Motor neuron (in vitro differentiated cells): ENCODE results near the gene ZNF182. TPM values are rescaled to one million over a fixed set of nuclear protein-coding genes. Genes with fewer than 3 reads are reported as not detected.
"Not testable (repeated sequence)": the region's sequence is repeated elsewhere in the genome, so short reads cannot be mapped to it uniquely, and the experiment has no call there.

Source experiments
- ATAC-seq, 8 experiments: fragments of 200-7000 bp; cut with Tn5 transposase; replicated peaks in 6 of 8; 2 replicates each; pipeline ENCODE4 v1.8.0; 2021; ENCODE audit warnings: mild to moderate bottlenecking in 8 of 8, moderate library complexity in 8 of 8
- H3K27ac ChIP-seq, 2 donors: fragments of 250-450 bp; sonication (Bioruptor Pico); 2 replicates each; pipeline ENCODE4 v1.9.0; 2021; ENCODE audit warnings: antibody characterized with exemption in 2 of 2, mild to moderate bottlenecking in 2 of 2, moderate library complexity in 1 of 2
- H3K4me1 ChIP-seq, 2 donors: fragments of 250-450 bp; sonication (Bioruptor Pico); replicated peaks in 1 of 2; 2 replicates each; pipeline ENCODE4 v1.6.1; 2021; ENCODE audit warnings: antibody characterized with exemption in 2 of 2, mild to moderate bottlenecking in 2 of 2, moderate library complexity in 1 of 2
- H3K4me3 ChIP-seq, 5 donors: fragments of 250-450 bp; sonication (Bioruptor Pico); 2 replicates each; pipeline ENCODE4 v1.9.0; 2021; ENCODE audit warnings: antibody characterized with exemption in 5 of 5, mild to moderate bottlenecking in 5 of 5, moderate library complexity in 4 of 5
- WGBS, 10 experiments: fragments of 450-650 bp; shearing (Covaris generic); methylation state at CpG; one replicate each; pipeline ENCODE4 v1.0.0; 2022; 5-methylcytosine and 5-hydroxymethylcytosine counted together
- in situ Hi-C, 9 experiments: fragments of 400-800 bp; cut with MboI; loops; one replicate each; pipeline ENCODE4 v1.15.0; 2021; ENCODE audit warnings: low sequenced_read_pairs in 9 of 9, low pct_unique_long_range_greater_than_20kb in 2 of 9; ENCODE audit not compliant: unreplicated experiment in 9 of 9
- total RNA-seq, 8 experiments: library from RNA; unstranded; fragments of 300-600 nt; gene quantifications; 2 replicates each; pipeline versions ENCODE4 v1.2.3 to v1.2.4, GENCODE V29; 2022

ZNF182 gene
- total RNA-seq, 8 experiments from 2014 or later: 3.2 to 7.8 (median 5.6) TPM

DNA sequence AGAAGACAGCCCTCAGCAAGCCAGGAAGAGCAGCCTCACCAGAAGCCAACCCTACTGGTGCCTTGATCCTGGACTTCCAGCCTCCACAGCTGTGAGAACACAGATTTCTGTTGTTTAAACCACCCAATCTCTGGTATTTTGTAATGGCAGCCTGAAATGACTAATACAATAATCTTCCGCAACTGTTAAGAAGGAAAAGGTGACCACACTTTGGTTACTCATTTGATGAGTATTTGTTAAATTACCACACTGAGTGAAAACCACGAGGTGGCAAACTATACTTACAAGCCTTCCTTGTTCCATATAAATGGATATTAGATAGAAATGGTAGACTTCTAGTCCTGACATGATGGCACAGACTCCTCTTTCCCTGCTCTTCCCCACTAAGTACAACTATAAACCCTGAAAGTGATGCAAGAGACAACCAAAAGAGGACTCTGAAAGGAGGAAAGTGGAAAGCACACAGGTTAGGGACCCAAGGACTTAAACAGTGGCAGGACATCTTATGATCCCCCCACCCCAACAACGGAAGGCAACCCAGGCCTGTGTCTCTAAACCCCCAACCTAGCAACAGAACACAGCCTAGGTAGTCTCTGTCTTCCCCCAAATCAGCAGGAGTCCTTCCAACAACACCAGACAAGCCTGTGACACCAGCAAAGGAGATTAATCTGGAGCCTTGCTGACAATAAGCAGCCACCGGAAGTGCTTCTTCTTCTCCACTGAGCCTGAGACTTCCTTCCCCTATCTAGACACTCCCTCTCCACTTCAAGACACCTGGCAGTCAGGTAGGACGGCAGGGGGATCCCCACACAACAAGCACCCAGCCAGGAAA, 12.3 kb downstream of the ZNF182 start:
- Histone ChIP-seq H3K4me1 (no peaks in the 10 kb centered on the region), H3K27ac (no peak overlapping the region), H3K4me3 (no peak overlapping the region)
- 17 to 100% (median 100%) methylated on average over 1 to 3 of the region's 5 CpGs; no CpG with 5 or more reads in 5 of the 10 experiments for WGBS, 10 experiments
- no peak for ATAC-seq
- in situ Hi-C loops: no loop called here

DNA sequence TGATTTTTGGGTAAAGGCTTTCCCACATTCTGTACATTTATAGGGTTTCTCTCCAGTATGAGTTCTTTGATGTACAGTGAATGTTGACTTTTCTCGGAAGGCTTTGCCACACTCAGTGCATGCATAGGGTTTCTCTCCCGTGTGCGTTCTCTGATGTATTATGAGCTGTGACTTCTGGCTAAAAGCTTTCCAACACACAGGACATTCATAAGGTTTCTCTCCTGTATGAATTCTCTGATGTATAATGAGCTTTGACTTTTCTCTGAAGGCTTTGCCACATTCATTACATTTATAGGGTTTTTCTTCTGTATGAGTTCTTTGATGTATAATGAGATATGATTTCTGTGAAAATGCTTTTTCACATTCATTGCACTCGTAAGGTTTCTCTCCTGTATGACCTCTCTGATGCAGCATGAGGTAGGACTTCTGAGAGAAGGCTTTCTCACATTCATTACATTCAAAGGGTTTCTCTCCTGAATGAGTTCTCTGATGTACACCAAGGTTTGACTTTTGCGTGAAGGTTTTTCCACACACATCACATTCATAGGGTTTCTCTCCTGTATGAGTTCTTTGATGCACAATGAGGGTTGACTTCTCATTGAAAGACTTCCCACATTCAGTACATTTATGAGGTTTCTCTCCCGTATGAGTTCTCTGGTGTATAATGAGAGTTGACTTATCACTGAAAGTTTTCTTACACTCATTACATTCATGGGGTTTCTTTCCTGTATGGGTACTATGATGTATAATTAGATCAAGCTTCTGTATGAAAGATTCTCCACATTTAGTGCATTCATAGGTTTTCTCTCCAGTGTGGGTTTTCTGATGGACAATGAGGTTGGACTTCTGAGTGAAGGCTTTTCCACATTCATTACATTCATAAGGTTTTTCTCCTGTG, 27.3 kb downstream of the ZNF182 start:
- ATAC-seq: no peak
- WGBS, 10 experiments: 66 to 100% (median 94%) methylated on average over 1 to 6 of the region's 6 CpGs; no CpG with 5 or more reads in 4 of the 10 experiments
- Histone ChIP-seq H3K4me3 (no peak overlapping the region), H3K4me1 (no peaks in the 10 kb centered on the region), H3K27ac (no peak overlapping the region)
- in situ Hi-C loops: no loop called here

DNA sequence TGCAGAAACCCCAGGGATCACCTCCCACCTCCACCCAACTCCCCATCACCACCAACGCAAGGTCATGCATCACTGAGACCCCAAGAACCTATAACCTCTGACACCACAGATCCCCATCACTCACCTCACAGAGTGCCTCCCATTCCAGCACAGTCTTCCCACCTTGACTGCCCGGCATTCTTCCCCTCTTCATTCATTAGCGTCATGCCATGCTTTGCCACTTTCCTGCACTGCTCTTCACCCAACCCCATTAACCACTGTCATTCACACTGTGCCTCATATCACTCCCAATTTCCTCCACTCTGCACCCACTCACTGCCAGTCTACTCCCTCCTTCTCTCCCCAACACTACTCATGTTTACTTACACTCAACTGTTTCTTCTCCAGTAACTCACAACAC, 30.6 kb downstream of the ZNF182 start:
- WGBS, 10 experiments: 82 to 100% (median 97%) methylated on average over 1 to 3 of the region's 3 CpGs; no CpG with 5 or more reads in 6 of the 10 experiments
- no peak for ATAC-seq
- no peaks in the 10 kb centered on the region for H3K4me1 ChIP-seq
- in situ Hi-C loops: no loop called here
- no peak overlapping the region for H3K4me3 ChIP-seq
- no peak overlapping the region for H3K27ac ChIP-seq

DNA sequence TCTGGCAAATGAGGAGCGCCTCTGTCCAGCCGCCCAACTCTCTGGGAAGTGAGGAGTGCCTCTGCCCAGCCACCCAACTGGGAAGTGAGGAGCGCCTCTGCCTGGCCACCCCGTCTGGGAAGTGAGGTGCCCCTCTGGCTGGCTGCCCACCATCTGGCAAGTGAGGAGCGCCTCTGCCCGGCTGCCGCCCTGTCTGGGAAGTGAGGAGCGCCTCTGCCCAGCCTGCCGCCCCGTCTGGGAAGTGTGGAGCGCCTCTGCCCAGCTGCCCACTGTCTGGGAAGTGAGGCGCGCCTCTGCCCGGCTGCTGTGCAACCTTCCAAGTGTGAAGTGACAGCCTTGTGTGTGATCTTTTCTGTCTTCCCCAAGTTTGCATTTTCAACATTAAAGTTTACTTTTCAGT, 38.3 kb downstream of the ZNF182 start:
- in situ Hi-C loops, ATAC-seq, H3K4me1 ChIP-seq, H3K27ac ChIP-seq, H3K4me3 ChIP-seq: not testable (repeated sequence)
- 70 to 100% methylated on average over 3 to 4 of the region's 14 CpGs; no CpG with 5 or more reads in 8 of the 10 experiments for WGBS, 10 experiments

DNA sequence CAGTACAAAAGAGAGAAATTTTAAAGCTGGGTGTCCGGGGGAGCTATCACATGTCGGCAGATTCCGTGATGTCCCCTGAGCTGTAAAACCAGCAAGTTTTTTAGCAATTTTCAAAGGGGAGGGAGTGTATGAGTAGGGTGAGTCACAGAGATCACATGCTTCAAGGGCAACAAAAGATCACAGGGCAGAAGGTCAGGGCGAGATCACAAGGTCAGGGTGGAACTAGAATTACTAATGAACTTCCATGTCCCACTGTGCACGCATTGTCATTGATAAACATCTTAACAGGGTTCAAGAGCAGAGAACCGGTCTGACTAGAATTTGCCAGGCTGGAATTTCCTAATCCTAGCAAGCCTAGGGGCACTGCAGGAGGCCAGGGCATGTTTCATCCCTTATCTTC, 42.0 kb downstream of the ZNF182 start:
- H3K4me3 ChIP-seq, H3K4me1 ChIP-seq, in situ Hi-C loops, ATAC-seq, H3K27ac ChIP-seq: not testable (repeated sequence)
- WGBS, 10 experiments: 26 to 60% (median 36%) methylated on average over 1 to 5 of the region's 6 CpGs; no CpG with 5 or more reads in 7 of the 10 experiments

DNA sequence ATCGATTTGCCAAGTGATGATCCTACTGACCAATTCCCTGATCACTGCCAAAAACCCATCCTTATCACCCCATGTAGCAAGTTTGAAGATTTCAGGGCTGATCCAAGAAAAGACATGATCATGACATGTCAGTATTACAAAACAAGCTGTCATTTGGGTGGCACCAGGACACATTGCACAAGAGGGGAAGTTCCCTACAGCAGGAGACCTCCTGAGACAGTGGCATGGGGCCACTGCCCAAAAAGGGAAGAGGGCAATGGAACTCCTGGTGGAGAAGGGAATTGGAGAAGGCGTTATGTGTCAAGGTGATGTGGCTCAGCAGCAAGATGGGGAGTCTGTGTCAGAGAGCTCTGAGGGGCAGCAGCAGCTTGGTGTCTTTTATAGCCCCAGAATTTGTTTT, 43.4 kb downstream of the ZNF182 start:
- no peak for ATAC-seq
- Histone ChIP-seq H3K4me3 (no peak overlapping the region), H3K27ac (no peak overlapping the region), H3K4me1 (no peaks in the 10 kb centered on the region)
- WGBS, 10 experiments: 20 to 40% methylated on average over 1 of the region's 2 CpGs; no CpG with 5 or more reads in 8 of the 10 experiments
- in situ Hi-C loops: no loop called here

DNA sequence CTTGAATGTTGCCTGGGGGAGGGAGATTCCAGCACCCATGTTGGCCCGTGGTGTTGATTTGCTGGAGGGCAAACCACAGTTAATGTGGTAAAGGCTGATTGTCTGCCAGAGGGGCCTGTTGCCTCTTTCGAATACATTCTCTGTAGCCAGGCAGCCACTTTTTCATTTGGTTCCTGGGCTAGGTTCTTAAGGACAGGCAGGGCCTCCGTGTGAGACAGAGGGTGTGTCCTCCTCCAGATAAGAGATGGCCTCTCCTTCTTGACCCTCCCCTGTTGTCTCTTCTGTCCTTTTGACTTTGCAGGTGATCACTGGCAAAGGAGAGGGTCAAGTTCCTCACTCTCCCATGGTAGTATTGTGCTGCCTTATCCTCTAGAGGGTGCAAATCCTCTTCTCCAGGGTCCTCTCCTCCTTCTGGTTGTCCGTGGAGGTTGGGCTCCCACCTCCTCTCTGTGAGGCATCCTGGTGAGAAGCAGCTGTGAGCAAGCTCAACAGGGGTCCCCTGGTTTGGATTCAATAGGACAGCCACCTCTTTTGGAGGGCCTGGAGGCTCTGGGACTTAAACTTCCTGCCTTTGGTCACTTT, 44.9 kb downstream of the ZNF182 start:
- ATAC-seq: peak in 3 of 8 experiments; percentile 46 to 78 (median 63)
- H3K4me1 ChIP-seq: no peaks in the 10 kb centered on the region
- in situ Hi-C loops: no loop called here

DNA sequence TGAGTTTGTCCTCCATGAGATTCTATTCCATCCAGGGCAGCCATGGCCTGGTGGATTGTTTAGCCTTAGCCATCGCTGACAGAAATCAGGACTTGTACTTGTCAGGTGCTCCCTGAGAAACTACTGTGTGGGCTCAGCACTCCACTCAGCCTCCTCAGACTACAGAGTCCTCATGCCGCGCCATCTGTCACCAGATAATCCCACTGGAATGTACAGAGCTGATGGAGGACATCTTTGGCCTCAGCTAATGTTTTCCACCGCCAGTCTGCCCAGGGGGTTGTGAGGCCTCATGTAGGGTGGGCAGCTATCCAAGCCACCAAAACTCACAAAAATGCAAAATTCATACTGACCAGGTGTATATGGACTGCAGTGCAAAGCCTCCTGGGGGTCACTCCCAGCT, 45.6 kb downstream of the ZNF182 start:
- H3K27ac ChIP-seq, ATAC-seq, H3K4me1 ChIP-seq, H3K4me3 ChIP-seq, in situ Hi-C loops: not testable (repeated sequence)
- 80 to 100% (median 100%) methylated on average over 1 of the region's 4 CpGs; no CpG with 5 or more reads in 7 of the 10 experiments for WGBS, 10 experiments

More for the DNA sequence above, 44.9 kb downstream of the ZNF182 start:
- Histone ChIP-seq H3K27ac (no peak overlapping the region), H3K4me3 (no peak overlapping the region)
- WGBS, 10 experiments: 70% methylated on average over 2 of the region's 4 CpGs; no CpG with 5 or more reads in 9 of the 10 experiments

DNA sequence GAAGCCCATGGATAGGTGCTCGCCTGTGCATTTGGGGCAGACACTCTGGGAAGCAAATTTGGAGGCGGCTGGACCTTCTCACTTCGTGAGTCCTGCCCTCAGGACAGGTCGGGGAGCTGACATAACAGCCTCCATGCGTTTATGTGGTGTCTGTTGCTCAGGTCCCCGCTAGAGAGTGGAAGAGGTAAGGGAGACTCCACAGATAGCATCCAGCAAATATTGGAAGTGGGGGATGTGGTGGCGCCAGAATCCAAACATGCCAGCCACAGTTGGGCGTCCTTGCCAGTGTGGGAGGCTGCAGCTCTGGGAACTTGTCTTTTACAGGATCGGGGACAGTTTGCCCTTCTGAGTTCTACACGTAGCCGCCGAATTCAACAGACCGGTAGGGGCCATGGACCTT, 47.8 kb downstream of the ZNF182 start:
- no peak for ATAC-seq
- Histone ChIP-seq H3K4me3 (no peak overlapping the region), H3K4me1 (no peaks in the 10 kb centered on the region), H3K27ac (no peak overlapping the region)
- WGBS, 10 experiments: 76 to 80% (median 78%) methylated on average over 1 to 5 of the region's 13 CpGs; no CpG with 5 or more reads in 7 of the 10 experiments
- in situ Hi-C loops: no loop called here

DNA sequence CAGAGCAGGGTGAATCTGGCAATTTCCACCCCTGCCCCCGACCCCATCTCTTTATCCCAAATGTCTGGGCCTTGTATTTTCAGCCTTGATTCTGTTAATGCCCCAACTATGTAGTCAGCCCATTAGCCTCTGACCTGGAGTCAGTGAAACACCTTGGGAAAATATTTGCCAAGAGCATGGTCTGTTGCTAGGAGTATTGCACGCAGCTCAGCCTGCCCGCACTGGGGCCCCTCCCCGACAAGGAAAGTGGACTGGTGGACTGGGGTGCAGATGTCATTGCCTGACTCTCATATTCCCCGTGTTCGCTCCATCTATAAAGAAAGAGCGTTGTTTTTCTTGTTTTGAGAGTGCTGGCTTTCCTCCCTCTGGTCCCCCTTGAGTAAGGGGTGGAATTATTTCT, 48.5 kb downstream of the ZNF182 start:
- H3K4me1 ChIP-seq, H3K4me3 ChIP-seq, H3K27ac ChIP-seq, ATAC-seq, in situ Hi-C loops: not testable (repeated sequence)
- WGBS, 10 experiments: no CpG with 5 or more reads among the region's 7 CpGs

DNA sequence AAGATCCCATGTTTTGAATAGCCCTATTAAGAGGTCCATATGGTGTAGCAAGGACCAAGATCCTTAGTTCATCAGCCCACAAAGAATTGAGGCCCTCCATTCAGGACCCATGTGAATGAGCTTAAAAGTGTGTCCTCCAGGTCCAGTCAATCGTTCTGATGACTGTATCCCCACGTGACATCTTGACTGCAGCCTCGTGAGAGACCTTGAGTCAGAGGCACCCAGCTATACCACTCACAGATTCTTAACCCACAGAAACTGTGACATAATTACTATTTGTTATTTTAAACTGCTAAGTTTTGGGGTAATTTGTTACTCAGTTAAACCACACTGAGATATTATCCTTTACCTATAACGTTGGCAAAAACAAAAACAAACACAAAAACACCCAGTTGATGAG, 62.4 kb downstream of the ZNF182 start:
- Histone ChIP-seq H3K4me3 (no peak overlapping the region), H3K27ac (no peak overlapping the region), H3K4me1 (no peaks in the 10 kb centered on the region)
- in situ Hi-C loops: no loop called here
- ATAC-seq: no peak
- 0 to 100% (median 33%) methylated on average over 1 to 4 of the region's 4 CpGs; no CpG with 5 or more reads in 3 of the 10 experiments for WGBS, 10 experiments

DNA sequence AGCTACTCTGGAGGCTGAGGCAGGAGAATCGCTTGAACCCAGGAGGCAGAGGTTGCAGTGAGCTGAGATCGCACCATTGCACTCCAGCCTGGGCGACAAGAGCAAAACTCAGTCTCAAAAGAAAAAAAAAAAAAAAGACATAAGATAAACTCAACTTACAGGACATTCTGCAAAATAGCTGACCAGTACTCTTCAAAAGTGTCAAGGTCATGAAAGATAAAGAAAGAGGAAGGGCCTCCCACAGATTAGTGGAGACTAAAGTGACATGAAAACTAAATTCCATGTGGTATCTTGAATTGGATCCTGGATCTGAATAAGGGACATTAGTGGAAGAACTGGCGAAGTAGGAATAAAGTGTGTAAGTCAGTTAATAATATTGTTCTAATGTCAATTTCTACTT, 63.3 kb downstream of the ZNF182 start:
- WGBS, 10 experiments: 14 to 100% (median 69%) methylated on average over 1 to 2 of the region's 4 CpGs; no CpG with 5 or more reads in 4 of the 10 experiments
- in situ Hi-C loops: no loop called here
- Histone ChIP-seq H3K4me1 (no peaks in the 10 kb centered on the region), H3K4me3 (no peak overlapping the region), H3K27ac (no peak overlapping the region)
- ATAC-seq: no peak

DNA sequence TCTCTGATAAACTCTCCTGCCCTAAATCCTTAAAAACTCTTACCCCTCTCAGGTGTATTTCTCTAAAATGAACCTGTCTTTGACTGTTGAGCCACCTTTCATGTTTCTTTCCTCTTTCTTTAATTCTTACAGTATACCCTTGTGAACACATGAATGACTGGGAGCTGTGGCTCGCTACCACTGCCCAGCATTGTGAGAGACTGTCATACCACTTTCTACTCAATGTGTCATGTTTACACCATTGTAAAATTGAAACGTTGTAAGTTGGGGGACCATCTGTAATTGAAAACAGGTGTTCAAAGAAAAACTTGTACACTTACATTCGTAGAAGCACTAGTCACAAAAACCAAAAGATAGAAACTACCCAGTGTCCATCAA, 66.9 kb downstream of the ZNF182 start:
- H3K4me1 ChIP-seq: no peaks in the 10 kb centered on the region
- no peak overlapping the region for H3K27ac ChIP-seq
- WGBS, 10 experiments: 6 to 100% (median 60%) methylated on average over 1 to 3 of the region's 3 CpGs; no CpG with 5 or more reads in 5 of the 10 experiments
- no peak overlapping the region for H3K4me3 ChIP-seq
- no peak for ATAC-seq
- in situ Hi-C loops: no loop called here
